Prostate gland (tissue), 2 donors: ENCODE measurements around the gene MVP.
"Not testable (repeated sequence)": the region's sequence is repeated elsewhere in the genome, so short reads cannot be mapped to it uniquely, and the experiment has no call there.

Source experiments
- CTCF ChIP-seq, 4 experiments: fragments of 200-600 bp in 2 of 4; fragments of 450-650 bp in 2 of 4; sonication (generic) in 2 of 4; IDR thresholded peaks; 1 replicate in 3 of 4; 2 replicates in 1 of 4; pipeline ENCODE4 v1.5.1; 2016 to 2019; ENCODE audit warnings: antibody characterized with exemption in 4 of 4, mild to moderate bottlenecking in 2 of 4, moderate library complexity in 2 of 4
- POLR2A ChIP-seq: fragments of 450-650 bp; IDR thresholded peaks from one replicate; pipeline ENCODE4 v1.6.1; 2016; ENCODE audit warnings: antibody characterized with exemption, mild to moderate bottlenecking
- POLR2AphosphoS5 ChIP-seq: sonication (generic); formaldehyde crosslinking; IDR thresholded peaks from one replicate; pipeline ENCODE4 v1.6.1; 2017; ENCODE audit warnings: antibody characterized with exemption

GRCh38 chr16:29833219-29833618 lies 13.0 kb downstream of the MVP start:
- not testable (repeated sequence) for TF ChIP-seq CTCF (IDR thresholded peaks at IDR 0.05); POLR2AphosphoS5; POLR2A
